Testis (tissue), 3 donors: Measurements from ENCODE around the gene PTPRD. TPM values are rescaled to one million over a fixed set of nuclear protein-coding genes. Genes with fewer than 3 reads are reported as not detected.

Experiments used
- DNase-seq: peaks from one replicate; pipeline ENCODE4 v3.0.0-alpha.2; 2019
- H3K27ac ChIP-seq, 2 donors: fragments of 200-600 bp; sonication (generic); one replicate each; pipeline ENCODE4 v1.5.1; 2019
- H3K27me3 ChIP-seq: fragments of 200-600 bp; sonication (generic); one replicate; pipeline ENCODE4 v1.5.1; 2019
- H3K36me3 ChIP-seq: fragments of 200-600 bp; sonication (generic); one replicate; pipeline ENCODE4 v1.5.1; 2017; ENCODE audit warnings: low read depth; ENCODE audit errors: missing control alignments
- H3K4me1 ChIP-seq: fragments of 200-600 bp; sonication (generic); one replicate; pipeline ENCODE4 v1.5.1; 2019
- H3K4me3 ChIP-seq, 2 donors: fragments of 200-600 bp; sonication (generic); one replicate each; pipeline ENCODE4 v1.5.1; 2017 to 2019
- H3K9me3 ChIP-seq: fragments of 200-600 bp; sonication (generic); one replicate; pipeline ENCODE4 v1.5.1; 2017
- POLR2A ChIP-seq: fragments of 450-650 bp; IDR thresholded peaks from one replicate; pipeline ENCODE4 v1.6.1; 2017; ENCODE audit warnings: antibody characterized with exemption, mild to moderate bottlenecking, moderate library complexity
- WGBS, 2 donors: methylation state at CpG; one replicate each; pipeline ENCODE4 v1.1.5; 2018; 5-methylcytosine and 5-hydroxymethylcytosine counted together
- intact Hi-C: fragments of 100-400 bp; cut with DNase I; formaldehyde crosslinking; loops from one replicate; pipeline ENCODE4 v1.15.1; 2023; ENCODE audit warnings: low total_unique reads
- polyA plus RNA-seq: library from polyadenylated mRNA; stranded (reverse); fragments of 350-450 nt; fragmentation: Illumina TruSeq; extraction: RNeasy Lipid Tissue Mini Kit (QIAGEN cat#74804); gene quantifications from one replicate; pipeline ENCODE4 v1.2.3, GENCODE V29; 2014; ENCODE audit warnings: low read depth, low replicate concordance; ENCODE audit not compliant: insufficient read depth
- total RNA-seq, 2 donors: library from RNA; depleted of rRNA; stranded (reverse); fragments of >200 nt; gene quantifications; one replicate each; pipeline ENCODE4 v1.2.3, GENCODE V29; 2016
- TF ChIP-seq, protein P1 (sequence below), 3 experiments: fragments of 450-650 bp in 2 of 3; fragments of 200-600 bp in 1 of 3; sonication (generic) in 1 of 3; IDR thresholded peaks; one replicate each; pipeline ENCODE4 v1.5.1; 2016 to 2019; ENCODE audit warnings: antibody characterized with exemption in 3 of 3, mild to moderate bottlenecking in 2 of 3, moderate library complexity in 1 of 3

Gene PTPRD
- total and polyA plus RNA-seq, 3 donors from 2014 or later, result 15.4 to 33.6 (median 32.5) TPM

GRCh38 chr9:8852301-8852864 lies 1760.4 kb downstream of the PTPRD start:
- intact Hi-C loops, result no loop called here
- no peak overlapping the region for H3K4me3 ChIP-seq
- no peaks in the 10 kb centered on the region for H3K36me3 ChIP-seq
- WGBS, 2 donors, result 81 to 89% methylated on average over 4 of the region's 4 CpGs
- H3K4me1 ChIP-seq, result no peaks in the 10 kb centered on the region
- H3K27ac ChIP-seq, result no peak overlapping the region
- H3K9me3 ChIP-seq, result no peaks in the 10 kb centered on the region
- no peaks in the 10 kb centered on the region for H3K27me3 ChIP-seq
- no peak for TF ChIP-seq POLR2A
- TF ChIP-seq, protein P1, sequence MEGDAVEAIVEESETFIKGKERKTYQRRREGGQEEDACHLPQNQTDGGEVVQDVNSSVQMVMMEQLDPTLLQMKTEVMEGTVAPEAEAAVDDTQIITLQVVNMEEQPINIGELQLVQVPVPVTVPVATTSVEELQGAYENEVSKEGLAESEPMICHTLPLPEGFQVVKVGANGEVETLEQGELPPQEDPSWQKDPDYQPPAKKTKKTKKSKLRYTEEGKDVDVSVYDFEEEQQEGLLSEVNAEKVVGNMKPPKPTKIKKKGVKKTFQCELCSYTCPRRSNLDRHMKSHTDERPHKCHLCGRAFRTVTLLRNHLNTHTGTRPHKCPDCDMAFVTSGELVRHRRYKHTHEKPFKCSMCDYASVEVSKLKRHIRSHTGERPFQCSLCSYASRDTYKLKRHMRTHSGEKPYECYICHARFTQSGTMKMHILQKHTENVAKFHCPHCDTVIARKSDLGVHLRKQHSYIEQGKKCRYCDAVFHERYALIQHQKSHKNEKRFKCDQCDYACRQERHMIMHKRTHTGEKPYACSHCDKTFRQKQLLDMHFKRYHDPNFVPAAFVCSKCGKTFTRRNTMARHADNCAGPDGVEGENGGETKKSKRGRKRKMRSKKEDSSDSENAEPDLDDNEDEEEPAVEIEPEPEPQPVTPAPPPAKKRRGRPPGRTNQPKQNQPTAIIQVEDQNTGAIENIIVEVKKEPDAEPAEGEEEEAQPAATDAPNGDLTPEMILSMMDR (IDR thresholded peaks at IDR 0.05), result no peak
- DNase-seq, result no peak

- DNase-seq, result no peak
- no peak overlapping the region for H3K27ac ChIP-seq
- TF ChIP-seq, protein P1 (IDR thresholded peaks at IDR 0.05), result no peak
- no peak for TF ChIP-seq POLR2A
- intact Hi-C loops, result no loop called here
- no peaks in the 10 kb centered on the region for H3K9me3 ChIP-seq
- no peaks in the 10 kb centered on the region for H3K27me3 ChIP-seq
- no peaks in the 10 kb centered on the region for H3K36me3 ChIP-seq
- H3K4me1 ChIP-seq, result no peaks in the 10 kb centered on the region
- H3K4me3 ChIP-seq, result no peak overlapping the region
Observed at GRCh38 chr9:8850914-8851313, 1761.9 kb downstream of the PTPRD start.

DNA sequence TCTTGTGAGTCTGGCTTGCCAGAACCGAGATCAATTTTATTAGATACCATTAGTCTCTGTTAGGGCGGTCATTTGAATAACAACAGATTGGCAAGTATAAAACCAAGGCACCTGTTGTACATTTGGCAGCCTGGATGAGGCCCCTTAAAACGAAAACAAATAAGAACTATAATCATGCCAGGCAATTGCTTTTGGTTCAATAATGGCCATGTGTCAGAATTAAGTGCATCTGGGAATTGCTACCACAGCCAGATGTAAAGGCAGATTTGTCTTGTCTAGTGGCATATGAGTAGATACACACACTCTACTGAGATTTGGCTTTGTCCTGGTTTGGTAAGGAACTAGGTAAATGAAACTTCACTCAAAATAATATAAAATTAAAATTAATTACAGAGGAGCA lies 1767.0 kb downstream of the PTPRD start:
- 88 to 90% methylated on average over 3 of the region's 3 CpGs for WGBS, 2 donors
- Histone ChIP-seq H3K9me3 (no peaks in the 10 kb centered on the region), H3K4me1 (no peaks in the 10 kb centered on the region), H3K36me3 (no peaks in the 10 kb centered on the region), H3K27ac (no peak overlapping the region), H3K27me3 (no peaks in the 10 kb centered on the region), H3K4me3 (no peak overlapping the region)
- TF ChIP-seq POLR2A, result no peak
- TF ChIP-seq, protein P1 (IDR thresholded peaks at IDR 0.05), result no peak
- no peak for DNase-seq
- intact Hi-C loops, result no loop called here

DNA sequence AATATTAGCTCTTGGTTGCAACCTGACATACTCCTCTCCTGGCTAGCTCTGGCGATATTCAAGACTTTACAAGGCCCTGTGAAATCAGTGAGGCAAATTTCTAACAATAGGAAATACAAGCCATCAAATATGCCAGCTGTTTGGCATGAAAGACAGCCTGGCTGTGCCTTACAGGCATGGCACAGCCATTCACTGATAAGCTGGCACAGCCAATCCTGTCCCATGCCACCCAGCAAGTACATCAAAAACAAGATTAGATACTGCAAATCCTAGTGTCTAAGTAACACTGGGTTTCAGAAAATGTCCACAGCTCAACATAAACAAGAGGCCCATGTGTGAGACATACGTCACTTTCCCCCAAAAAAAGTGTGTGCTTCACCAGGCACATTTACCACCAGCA lies 1767.4 kb downstream of the PTPRD start:
- TF ChIP-seq POLR2A, result no peak
- TF ChIP-seq, protein P1 (IDR thresholded peaks at IDR 0.05), result no peak
- no peak overlapping the region for H3K4me3 ChIP-seq
- intact Hi-C loops, result no loop called here
- no peaks in the 10 kb centered on the region for H3K27me3 ChIP-seq
- WGBS, 2 donors, result 29 to 30% methylated on average over 2 of the region's 2 CpGs
- no peaks in the 10 kb centered on the region for H3K36me3 ChIP-seq
- no peaks in the 10 kb centered on the region for H3K9me3 ChIP-seq
- H3K27ac ChIP-seq, result no peak overlapping the region
- no peaks in the 10 kb centered on the region for H3K4me1 ChIP-seq
- no peak for DNase-seq

DNA sequence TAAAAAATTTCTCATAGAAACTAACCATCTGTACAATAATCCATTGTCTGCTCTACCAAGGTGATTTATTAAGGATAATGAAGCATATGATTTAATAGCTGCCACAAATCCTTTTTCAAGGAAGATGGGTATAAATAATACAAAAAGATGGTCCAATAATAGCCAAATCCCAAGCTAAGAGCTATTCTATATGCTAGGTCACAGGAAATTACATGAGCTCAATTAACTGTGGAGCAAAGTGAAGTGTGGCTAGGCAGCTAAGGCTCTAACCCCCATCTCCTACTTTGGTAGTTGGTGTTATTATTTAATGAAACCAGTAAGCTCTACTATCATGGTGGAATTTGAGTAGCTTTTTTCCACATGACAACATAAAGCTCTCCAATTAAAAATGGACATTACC lies 1768.3 kb downstream of the PTPRD start:
- H3K27ac ChIP-seq, result no peak overlapping the region
- H3K36me3 ChIP-seq, result no peaks in the 10 kb centered on the region
- no peaks in the 10 kb centered on the region for H3K27me3 ChIP-seq
- intact Hi-C loops, result no loop called here
- H3K9me3 ChIP-seq, result no peaks in the 10 kb centered on the region
- no peak overlapping the region for H3K4me3 ChIP-seq
- TF ChIP-seq POLR2A, result no peak
- TF ChIP-seq, protein P1 (IDR thresholded peaks at IDR 0.05), result no peak
- H3K4me1 ChIP-seq, result no peaks in the 10 kb centered on the region
- no peak for DNase-seq
